T-helper 22 cell (primary cell): Measurements from ENCODE around the gene P2RY2.
"Not testable (repeated sequence)": the region's sequence is repeated elsewhere in the genome, so short reads cannot be mapped to it uniquely, and the experiment has no call there.

ENCODE experiments used
- DNase-seq: peaks from one replicate; pipeline ENCODE4 v3.0.0-alpha.2; 2020; ENCODE audit warnings: low read depth

P2RY2 gene

DNA sequence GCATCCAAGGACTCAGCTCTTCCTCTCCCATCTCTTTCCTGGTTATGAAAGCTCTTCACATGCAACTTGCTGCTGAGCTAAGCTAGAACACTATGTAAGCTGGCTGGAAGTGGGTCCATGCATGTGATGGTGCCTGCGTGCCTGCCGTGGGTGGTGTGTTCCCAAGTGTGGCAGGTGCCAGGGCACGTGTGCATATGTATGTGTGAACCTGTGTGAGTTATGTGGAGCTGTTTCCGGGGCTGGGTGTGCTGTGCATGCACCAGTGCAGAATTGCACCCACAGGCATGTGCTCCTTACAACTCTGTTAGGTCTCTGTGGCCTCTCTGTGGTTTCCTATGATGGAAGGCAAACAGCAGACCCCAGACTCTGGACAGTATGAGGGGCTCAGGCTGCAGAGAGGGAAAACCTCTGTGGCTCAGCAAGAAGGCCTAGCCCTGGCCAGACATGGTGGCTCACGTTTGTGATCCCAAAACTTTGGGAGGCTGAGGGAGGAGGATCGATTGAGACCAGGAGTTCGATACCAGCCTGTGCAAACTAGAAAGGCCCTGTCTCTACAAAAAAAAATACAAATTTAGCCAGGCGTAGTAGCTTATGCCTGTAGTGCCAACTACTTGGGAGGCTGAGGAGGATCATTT lies 49.9 kb downstream of the P2RY2 start:
- no peak for DNase-seq

DNA sequence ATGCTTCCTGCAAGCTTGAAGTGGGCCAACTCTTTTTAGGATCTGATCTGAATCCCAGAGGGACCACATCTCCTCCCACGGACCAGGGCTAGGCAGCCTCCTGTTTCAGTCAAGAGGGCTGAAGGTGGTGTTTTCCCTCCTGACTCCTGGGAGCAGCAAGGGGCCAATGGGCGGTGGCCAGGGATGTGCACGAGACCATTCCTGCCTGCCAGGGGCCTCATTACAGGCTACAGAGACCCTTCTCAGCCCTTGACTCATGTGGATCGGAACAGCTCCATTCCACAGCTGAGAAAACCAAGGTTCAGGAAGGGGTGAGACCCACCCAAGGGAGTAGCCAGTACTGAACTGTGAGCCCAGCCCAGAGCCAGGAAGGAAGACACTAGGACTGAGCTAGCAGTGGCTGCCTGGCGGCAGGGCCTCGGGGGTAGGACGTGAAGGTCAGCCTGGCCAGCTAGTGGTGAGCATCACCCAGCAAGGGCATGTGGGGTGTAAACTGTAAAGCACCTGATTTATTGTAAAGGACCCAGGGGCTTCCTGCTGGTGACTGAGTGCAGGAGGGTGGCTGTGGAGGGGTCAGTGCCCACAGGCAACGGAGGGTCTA lies 50.7 kb downstream of the P2RY2 start:
- DNase-seq = no peak

DNA sequence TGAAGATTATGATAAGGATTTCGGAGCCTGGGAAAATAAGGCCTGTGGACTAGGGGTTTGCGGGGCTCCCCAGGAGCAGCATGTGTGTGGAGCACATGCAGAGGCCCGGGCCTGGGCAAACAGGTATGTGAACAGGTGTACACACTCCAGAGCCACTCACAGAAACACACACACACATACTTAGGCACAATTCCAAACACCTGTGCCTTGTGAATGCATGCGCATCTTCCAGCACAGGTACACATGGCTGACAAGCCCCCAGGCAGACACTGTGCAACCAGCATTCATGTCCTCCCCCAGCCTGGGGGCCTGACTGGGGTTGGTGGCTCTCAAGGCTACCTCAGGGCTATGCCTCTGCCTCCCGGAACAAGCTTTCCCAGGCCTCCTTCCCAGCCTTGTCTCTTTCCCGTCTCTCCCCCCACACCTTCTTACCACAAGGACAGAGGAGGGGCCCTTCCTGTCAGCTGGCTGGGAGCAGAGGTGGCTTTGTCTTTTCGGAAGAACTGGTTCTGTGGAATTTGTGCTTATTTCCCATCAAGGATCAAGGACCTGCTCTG lies 51.5 kb downstream of the P2RY2 start:
- DNase-seq = no peak

DNA sequence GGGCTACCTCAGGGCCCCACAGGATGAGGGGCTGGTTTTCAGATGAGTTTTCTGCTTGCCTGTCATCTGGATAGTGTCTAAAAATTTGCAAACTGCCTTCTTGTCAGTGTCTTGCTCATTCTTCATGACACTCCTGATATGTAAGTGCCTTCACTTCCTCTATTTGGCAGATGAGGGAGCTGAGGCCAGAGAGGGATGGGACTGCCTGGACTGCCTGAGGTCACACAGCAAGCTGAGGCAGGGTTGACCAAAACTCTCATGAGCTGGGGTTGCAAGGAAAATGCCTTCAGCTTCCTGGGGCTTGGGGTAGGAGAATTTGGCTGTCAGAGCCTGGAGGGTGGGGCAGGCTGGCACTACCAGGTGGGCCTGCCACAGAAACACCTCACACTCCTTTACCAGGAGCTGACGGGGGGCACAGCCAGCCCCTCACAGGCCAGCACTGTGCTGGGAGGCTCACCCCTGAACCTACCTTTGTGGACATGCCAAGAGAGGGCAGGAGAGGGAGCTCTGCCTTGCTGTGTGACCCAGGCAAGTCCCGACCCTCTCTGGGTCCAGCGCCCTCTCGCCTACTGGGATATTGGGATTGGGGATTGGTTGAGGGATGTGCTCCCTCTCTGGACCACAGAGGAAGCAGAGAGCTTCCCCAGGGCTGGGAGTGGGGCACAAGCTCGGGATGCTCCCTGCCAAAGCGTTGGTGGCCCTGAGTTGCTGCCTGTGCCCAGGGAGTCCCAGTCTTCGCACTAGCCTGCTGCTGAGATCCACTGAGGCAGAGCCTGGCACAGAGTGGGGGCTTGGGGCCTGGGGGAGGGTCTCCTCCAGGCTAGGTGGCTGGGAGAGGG lies 52.2 kb downstream of the P2RY2 start:
- DNase-seq = no peak

DNA sequence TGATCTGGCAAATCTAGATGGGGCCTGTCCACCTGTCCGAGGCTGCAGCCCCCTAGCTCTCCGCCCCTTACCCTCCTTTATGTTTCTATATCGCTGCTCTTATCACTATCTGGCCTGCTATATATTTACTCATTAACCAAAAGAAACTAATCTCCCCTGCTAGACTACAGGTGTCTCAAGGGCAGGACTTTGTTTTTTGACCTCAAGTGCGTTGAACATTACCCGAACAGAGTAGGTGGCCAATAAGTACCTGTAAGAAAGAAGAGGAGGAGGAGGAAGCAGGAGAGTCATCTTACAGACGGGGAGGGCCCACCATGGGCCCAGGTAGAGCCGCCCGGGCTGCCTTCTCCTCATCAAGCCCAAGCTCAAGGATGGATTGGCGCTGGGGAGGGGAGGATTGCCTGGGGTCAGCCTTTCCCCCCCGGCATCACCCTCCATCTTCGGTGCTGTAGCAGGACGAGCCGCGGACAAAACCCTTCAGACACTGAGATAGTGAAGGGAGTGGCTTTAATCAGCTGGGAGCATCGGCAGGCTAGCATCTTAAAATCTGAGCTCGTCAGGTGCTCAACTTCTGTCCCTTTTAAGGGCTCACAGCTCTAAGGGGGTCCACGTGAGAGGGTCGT lies 52.9 kb downstream of the P2RY2 start:
- DNase-seq = no peak

DNA sequence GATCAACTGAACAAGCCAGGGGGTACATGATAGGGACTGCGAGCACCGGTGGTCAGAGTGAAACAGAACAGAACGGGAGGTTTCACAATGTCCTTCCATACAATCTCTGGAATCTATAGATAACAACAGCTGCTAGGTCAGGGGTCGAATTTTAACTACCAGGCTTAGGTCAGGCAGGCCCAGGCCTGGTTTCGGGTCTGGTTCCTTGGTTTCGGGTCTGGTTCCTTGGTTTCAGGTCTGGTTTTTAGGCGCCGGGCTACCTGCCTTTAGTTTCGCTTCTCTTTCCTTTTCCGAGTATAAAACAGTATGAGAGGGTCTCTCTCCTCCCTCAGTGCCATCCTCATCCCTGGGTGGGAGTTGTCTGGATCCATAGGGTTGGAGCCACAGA lies 53.4 kb downstream of the P2RY2 start:
- DNase-seq = not testable (repeated sequence)

DNA sequence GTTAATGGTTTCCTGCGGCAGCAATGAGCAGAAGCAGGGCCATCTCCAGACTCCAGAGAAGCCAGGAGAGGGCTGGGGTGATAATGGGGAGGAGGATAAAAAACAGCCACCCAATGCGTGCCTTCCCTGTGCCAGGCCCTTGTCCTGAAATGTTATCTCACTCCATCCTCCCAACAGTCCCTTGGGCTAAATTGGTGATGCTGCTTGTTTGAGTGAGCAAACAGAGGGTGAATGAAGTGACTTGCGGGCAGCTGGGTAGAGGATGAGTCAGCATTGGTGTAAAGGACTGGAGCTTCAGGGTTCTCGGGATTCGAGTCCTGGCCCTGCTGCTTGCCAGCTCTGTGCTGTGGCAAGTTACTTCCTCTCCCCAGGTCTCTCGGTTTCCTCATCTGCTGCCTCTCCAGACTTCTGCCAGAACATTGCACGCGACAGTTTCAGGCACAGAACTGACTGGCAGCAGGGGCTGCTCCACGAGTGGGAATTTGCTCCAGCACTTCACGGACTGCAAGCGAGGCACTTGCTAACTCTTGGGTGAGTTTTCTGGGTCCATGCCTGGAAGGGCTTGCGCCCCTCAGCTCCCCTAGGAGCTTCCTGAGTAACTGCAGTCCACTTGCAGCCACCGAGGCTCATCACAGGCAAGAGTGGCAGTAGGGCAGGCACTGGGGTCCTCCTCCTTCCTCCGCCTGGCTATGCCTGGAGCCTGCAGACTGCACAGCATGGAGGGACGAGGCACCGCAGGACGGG lies 54.0 kb downstream of the P2RY2 start, which contains the start of gene P2RY6:
TSS of gene P2RY6 (plus strand) at position 403 of the 744 bp plus-strand sequence. CDS start 24,181 bp downstream, outside the sequence.
- DNase-seq = no peak

DNA sequence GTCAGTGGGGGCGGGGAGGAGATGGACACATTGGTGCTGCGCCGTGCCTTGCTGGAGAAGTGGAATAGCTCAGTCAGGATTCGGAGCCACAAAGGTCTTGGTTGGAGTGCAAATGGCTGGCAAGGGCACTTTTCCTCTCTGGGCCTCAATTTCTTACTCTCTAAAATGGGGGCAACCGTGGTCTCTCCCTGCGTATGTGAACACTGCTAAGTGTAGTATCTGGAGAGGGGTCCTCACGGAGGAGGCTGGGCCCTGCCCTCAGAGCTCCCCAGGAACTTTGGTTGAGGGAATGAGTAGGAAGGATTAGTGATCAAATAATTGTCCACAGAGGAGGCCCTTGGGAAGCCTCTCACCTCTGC lies 54.6 kb downstream of the P2RY2 start:
- no peak for DNase-seq

DNA sequence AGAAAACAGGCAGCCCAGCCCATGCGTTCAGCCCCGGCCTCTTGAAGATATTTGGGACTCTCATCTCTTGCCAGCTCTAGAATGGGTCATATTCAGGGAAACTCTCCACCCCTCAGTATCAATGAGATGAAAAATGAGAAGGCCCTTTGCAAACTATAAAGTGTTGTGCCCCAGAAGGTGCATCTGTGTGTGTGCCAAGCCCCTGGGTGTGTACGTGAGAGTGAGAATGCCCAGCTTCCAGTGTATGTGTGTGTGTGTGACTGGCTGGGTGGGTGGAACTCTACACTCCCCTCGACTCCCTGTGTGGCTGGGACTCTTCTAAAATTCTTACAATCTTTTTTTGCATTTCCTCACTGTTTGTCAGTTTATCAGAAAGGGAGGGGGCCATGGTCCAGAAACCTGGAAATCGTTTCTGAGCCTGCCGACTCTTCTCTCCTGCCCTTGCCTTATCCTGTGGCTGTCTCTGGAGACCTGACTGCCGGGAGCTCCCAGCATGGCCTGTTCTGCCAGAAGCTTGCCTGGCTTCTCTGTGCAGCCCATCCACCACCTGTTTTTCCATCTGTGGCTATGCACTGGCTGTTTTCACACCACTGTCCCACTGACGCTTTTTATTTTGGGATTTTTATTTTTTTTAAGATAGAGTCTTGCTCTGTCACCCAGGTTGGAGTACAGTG lies 55.3 kb downstream of the P2RY2 start:
- DNase-seq = no peak

DNA sequence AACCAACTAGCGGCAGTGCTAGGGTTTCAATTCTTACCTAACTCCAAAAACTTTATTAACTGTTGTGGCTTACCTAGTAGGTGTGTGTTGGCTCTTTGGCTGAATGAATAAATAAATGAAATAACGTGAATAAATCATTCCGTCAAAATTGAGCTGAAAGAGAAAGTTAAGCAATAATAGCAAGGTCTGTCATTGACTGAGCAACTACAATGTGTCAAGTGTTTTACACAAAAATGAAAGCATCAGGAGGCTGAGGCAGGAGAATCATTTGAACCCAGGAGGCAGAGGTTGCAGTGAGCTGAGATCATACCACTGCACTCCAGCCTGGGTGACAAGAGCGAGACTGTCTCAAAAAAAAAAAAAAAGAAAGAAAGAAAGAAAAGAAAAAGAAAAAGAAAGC lies 56.1 kb downstream of the P2RY2 start:
- not testable (repeated sequence) for DNase-seq

DNA sequence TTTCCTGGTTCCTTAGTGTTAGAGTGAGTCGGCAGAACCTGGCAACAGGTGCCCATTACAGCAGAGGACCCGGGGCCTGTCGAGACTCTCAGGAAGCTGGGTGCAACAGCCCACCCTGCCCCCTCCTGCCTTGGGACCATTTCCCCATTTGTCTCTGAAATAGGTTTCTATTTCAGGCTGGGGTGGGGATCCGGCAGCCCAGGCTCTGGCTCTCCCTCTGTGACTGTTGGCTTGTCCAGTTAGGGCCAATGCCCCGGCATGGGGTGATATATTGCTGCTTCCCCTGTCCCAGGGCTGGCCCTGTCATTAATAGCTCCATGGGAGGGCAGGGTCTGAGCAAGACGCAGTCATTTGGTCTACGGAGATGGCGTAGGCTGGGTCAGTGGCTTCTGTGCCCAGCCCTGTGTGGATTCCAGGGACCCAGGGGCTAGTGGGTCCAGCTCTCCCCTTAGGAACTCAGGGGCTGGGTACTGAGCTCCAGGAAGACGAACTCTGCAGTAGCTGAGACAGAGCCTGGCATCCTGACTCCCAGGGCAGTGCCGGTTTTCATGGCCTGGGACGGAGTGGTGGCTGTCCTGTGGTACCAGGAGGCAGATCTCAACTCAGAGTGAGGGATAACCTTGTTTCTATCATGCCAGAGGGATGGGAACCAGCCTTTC lies 56.8 kb downstream of the P2RY2 start:
- DNase-seq = no peak

DNA sequence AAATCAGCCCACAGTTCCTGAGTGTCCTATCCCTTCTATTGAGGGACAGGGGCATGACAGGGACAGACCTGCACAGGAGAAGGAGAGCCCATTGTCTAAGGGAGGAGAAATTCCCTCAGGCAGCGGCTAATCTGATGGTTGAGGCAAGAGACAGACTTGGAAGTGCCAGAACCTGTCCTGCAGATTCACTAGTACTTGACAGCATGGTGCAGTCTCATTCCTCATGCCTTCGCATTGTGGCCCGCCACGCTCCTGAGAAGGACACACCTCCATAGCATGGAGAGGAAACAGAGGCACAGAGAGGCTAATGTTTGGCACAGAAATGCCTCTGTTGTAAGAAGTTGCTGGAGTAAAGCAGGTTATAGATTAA lies 57.3 kb downstream of the P2RY2 start:
- no peak for DNase-seq

DNA sequence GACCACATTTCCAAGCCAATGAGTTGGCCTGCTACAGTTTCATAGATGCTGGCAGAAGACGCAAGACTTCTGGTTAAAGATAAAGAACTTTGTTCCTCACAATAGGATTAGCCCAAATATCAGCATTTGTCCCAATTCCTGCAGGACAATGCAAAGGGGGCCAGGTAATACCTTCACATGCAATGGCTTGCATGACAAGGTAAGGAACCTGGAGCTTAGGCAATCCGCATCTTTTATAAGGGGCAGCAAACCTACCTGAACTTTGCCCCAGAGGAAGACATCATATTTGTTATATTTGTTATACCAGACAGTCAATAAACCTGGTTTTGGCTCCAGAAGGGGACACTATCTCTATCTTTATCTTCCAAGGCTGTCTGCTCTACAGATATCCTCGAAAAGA lies 59.4 kb downstream of the P2RY2 start:
- DNase-seq = no peak

DNA sequence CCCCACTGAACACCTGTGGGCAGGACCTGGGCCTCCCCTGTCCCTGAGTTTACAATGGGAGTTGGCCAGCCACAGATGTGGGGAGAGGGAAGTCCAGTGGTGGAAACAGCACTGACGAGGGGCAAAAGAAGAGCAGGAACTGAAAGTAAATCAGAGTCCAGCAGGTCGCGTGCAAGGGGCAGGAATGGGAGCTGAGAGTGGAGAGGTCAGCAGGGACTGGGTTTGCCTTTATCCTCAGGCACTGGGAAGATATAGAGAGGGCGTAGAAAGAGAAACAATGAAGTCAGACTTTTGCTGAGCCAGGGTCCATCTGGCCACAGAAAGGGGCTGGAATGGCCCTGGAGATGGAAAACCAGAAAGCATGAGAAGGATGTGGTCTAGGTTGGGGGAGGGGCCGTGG lies 62.5 kb downstream of the P2RY2 start:
- no peak for DNase-seq

DNA sequence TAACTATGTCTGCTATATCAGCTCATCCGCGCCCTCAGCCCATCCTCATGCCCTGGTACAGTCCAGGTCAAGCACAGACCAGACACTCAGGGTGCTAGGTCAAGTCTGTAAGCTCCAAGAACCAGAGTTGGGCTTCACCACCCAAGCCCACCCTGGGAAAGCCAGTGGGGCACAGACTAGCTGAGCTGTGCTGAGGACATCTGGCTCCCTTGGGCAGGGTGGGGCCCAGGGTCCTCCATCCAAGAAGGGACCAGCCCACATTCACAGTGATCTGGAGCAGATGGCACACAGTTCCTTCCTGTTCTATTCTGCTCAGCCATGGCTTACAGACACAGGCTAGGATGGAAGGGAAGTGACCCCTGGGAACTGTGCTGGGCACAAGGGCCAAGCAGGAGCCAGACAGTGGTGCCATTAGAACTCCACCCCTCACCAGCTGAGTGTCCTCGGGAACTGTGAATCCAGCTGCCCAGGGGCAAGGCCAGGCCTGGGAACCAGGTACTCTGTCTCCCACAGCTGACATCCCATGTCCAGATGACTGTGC lies 63.2 kb downstream of the P2RY2 start:
- DNase-seq = no peak

DNA sequence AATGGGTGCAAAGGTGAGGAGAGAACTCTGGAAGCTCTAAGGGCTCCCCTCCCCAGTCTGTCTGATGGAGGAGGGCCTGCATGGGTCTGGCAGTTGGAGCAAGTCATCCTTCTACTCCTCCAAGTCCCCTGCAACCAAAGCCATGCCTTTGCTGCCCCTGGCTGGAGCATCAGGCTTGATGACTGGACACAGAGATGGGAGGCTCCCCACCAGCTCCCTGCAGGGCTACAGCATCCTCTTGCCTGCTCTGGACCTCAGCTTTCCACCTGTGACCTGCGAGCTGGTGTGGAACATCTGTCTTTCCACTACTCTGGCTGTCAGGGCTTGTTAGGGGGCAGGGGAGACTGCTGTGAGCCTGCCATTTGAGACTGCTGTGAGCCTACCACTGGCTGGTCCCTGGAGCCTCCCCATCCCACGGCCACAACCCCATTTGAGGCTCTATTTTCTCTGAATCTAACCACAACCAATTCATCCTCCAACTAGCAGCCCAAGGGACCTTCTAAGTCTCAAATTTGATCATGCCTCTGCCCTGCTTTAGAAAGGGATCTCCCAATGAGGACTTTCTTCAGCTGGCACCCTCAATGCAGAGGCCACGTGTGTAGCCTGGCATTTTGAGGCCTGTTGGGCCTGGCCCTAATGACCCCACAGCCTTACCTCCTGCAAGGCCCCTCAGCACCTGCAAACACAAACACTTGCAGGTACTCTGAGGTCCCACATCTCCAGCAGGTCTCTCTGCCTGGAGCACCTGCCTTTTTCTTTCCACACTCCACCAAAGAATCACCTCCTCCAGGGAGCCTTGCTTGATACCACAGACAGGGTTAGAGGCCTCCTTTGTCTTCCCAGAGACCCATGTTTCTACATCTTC lies 63.9 kb downstream of the P2RY2 start:
- DNase-seq = no peak

DNA sequence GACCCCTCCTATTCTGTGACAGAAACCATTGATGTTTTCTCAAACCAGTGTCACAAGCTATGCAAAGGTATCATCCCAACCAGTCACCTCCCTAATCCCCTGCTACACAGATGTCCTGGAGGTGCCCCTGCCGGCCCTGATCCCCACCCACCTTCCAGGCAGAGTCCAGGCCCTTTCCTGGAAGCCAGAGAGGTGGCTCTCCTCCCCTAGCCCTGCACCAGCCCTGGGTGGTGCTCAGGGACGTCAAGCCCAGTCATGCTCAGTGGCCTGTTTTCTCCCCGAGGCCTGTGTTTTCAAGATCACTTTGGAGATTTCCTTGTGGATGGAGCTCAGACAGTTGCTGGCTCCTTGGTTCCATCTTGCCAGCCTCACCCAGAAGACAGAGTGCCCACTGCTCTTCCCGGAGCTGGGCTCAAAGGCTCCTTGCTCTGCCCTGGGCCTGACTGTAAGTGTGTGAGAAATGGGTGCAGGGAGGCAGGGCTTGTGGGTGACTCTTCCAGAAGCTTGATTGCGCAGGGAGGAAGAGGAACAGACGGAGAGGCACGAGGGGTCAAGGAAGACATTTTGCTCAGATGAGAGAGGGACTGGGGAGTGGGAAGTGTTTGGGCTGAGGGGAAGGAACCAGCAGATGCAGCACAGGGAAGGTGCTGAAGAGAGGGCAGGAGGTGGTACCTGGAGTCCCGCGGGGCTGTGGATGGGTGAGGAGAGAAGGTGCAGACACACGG lies 65.4 kb downstream of the P2RY2 start:
- no peak for DNase-seq

DNA sequence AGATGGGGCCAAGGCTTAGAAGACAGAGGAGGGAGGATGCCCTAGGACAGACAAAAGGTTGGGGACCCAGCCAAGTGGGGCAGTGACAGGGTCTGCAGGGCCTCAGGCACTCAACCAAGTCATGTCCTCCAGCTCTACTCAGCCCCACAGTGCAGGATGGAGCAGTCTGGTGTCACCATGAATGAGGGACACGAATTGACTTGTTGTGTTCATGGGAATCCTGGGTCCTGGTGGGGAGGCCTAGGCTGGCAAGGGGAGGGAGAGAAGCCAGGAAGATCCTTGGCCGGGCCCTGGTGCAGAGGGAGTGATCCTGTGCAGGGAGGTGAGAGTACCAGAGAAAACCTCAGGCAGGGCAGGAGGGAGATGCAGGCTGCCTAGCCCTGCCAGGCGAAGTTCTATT lies 66.0 kb downstream of the P2RY2 start:
- no peak for DNase-seq

DNA sequence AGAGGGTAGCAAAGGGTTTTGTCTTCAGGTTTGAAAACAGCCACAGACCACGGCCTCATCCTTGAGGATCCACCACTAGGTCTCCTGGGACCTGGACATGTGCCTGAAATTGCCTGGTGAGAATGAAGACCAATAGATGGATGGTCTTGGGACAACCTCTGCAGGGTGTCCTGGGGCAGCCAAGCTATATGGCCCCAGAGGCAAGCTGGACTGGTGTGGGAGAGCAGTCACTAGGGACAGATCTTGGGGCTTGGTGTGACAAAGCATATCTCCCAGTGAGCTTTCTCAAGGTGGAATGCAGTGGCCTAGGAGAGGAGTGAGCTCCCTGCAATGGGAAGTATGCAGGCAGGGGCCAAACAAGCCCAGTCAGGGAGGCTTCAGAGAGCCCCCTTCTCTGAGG lies 67.6 kb downstream of the P2RY2 start:
- no peak for DNase-seq
